ENCODE data around the gene SLC25A29.
"Not testable (repeated sequence)": the region's sequence is repeated elsewhere in the genome, so short reads cannot be mapped to it uniquely, and the experiment has no call there.

- not testable (repeated sequence) for TF ChIP-seq CTCF (conservative IDR thresholded peaks at IDR 0.05 in 1 of 2, IDR thresholded peaks at IDR 0.05 in 1 of 2; ENCODE audit: extremely low read depth in 1 of 2, insufficient read depth in 1 of 2, low read depth in 1 of 2, low read length in 2 of 2); EZH2 (IDR thresholded peaks at IDR 0.05; ENCODE audit: borderline replicate concordance, low read length)
These were observed 22.8 kb downstream of the SLC25A29 start for GRCh38 chr14:100283436-100283835.
